SK-N-MC (cell line): ENCODE data around the gene RNF166.

Experiments used
- DNase-seq: peaks from one replicate; pipeline ENCODE4 v3.0.0-alpha.2; 2011; ENCODE audit warnings: low read depth, low spot score
- H3K27ac ChIP-seq: fragments of 200-600 bp; sonication (generic); 2 replicates; pipeline ENCODE4 v1.5.1; 2016; ENCODE audit warnings: mixed run types
- H3K36me3 ChIP-seq: fragments of 200-600 bp; sonication (generic); 2 replicates; pipeline ENCODE4 v1.6.1; 2017; ENCODE audit warnings: antibody characterized with exemption, low read length, mixed read lengths; ENCODE audit not compliant: insufficient read depth
- H3K4me3 ChIP-seq: fragments of 200-600 bp; sonication (generic); 2 replicates; pipeline ENCODE4 v1.5.1; 2016
- H3K9ac ChIP-seq: fragments of 200-600 bp; sonication (generic); 2 replicates; pipeline ENCODE4 v1.8.0; 2017; ENCODE audit warnings: mixed run types, mixed read lengths; ENCODE audit not compliant: insufficient read length
- H3K9me3 ChIP-seq: fragments of 200-600 bp; sonication (generic); 2 replicates; pipeline ENCODE4 v1.6.1; 2017; ENCODE audit warnings: low read depth, mild to moderate bottlenecking, antibody characterized with exemption, low read length, moderate library complexity, mixed read lengths
- EZH2 ChIP-seq: fragments of 200-600 bp; sonication (generic); IDR thresholded peaks from one replicate; pipeline ENCODE4 v1.6.1; 2017; ENCODE audit warnings: antibody characterized with exemption
- FOXP2 ChIP-seq: optimal IDR thresholded peaks from 2 replicates; pipeline ENCODE3; 2011; ENCODE audit warnings: mild to moderate bottlenecking, moderate library complexity; ENCODE audit not compliant: insufficient read depth; ENCODE audit errors: extremely low read length, control extremely low read depth
- POLR2AphosphoS5 ChIP-seq: IDR thresholded peaks from 2 replicates; pipeline ENCODE4 v1.6.1; 2012; ENCODE audit warnings: mild to moderate bottlenecking, low read depth, low read length, borderline replicate concordance

Gene RNF166

DNA sequence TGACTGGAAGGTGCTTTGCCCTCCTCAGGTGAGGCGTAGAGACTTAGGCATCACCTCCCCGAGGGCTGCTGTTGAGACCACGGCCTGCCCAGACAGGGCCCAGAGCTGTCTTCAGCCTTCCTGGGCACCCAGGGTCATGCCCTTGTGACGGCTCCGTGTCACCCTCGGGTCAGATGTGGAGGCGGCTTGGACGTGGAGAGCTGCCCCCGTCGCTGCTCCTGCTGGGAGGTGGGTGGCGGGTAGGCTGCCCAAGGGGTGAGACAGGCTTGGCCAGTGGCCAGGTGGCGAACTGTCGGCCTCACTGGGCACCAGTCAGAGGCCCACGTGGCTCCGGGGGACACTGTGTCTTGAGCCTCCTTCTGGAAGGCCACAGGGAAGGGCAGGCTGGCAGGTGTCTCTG, 11.0 kb downstream of the RNF166 start:
- Histone ChIP-seq H3K9ac (no peak overlapping the region), H3K9me3 (no peaks in the 10 kb centered on the region), H3K27ac (no peak overlapping the region), H3K36me3 (no peaks in the 10 kb centered on the region), H3K4me3 (no peak overlapping the region)
- no peak for TF ChIP-seq FOXP2
- TF ChIP-seq POLR2AphosphoS5 = no peak
- no peak for TF ChIP-seq EZH2
- no peak for DNase-seq

- Histone ChIP-seq H3K36me3 (no peaks in the 10 kb centered on the region), H3K27ac (no peak overlapping the region)
- no peak for DNase-seq
Measured at GRCh38 chr16:88694221-88695087, 11.8 kb downstream of the RNF166 start.

GRCh38 chr16:88693420-88694177, 12.6 kb downstream of the RNF166 start:
- H3K36me3 ChIP-seq = no peaks in the 10 kb centered on the region
- no peaks in the 10 kb centered on the region for H3K9me3 ChIP-seq
- no peak overlapping the region for H3K27ac ChIP-seq
- no peak for TF ChIP-seq POLR2AphosphoS5
- TF ChIP-seq EZH2 = no peak
- no peak for TF ChIP-seq FOXP2
- no peak overlapping the region for H3K9ac ChIP-seq
- DNase-seq = no peak
- no peak overlapping the region for H3K4me3 ChIP-seq

More at GRCh38 chr16:88694221-88695087, 11.8 kb downstream of the RNF166 start:
- Histone ChIP-seq H3K4me3 (no peak overlapping the region), H3K9me3 (no peaks in the 10 kb centered on the region), H3K9ac (no peak overlapping the region)
- TF ChIP-seq EZH2 (no peak), POLR2AphosphoS5 (no peak), FOXP2 (no peak)

GRCh38 chr16:88692861-88693260, 13.3 kb downstream of the RNF166 start:
- no peak overlapping the region for H3K9ac ChIP-seq
- DNase-seq = no peak
- TF ChIP-seq FOXP2 = no peak
- TF ChIP-seq EZH2 = no peak
- TF ChIP-seq POLR2AphosphoS5 = no peak

GRCh38 chr16:88691924-88692560, 14.2 kb downstream of the RNF166 start:
- Histone ChIP-seq H3K9ac (no peak overlapping the region), H3K27ac (no peak overlapping the region), H3K4me3 (no peak overlapping the region), H3K9me3 (no peaks in the 10 kb centered on the region), H3K36me3 (no peaks in the 10 kb centered on the region)
- DNase-seq = no peak
- TF ChIP-seq POLR2AphosphoS5 = no peak
- no peak for TF ChIP-seq EZH2
- no peak for TF ChIP-seq FOXP2

More at GRCh38 chr16:88692861-88693260, 13.3 kb downstream of the RNF166 start:
- no peak overlapping the region for H3K4me3 ChIP-seq
- no peak overlapping the region for H3K27ac ChIP-seq
- no peaks in the 10 kb centered on the region for H3K36me3 ChIP-seq
- no peaks in the 10 kb centered on the region for H3K9me3 ChIP-seq

DNA sequence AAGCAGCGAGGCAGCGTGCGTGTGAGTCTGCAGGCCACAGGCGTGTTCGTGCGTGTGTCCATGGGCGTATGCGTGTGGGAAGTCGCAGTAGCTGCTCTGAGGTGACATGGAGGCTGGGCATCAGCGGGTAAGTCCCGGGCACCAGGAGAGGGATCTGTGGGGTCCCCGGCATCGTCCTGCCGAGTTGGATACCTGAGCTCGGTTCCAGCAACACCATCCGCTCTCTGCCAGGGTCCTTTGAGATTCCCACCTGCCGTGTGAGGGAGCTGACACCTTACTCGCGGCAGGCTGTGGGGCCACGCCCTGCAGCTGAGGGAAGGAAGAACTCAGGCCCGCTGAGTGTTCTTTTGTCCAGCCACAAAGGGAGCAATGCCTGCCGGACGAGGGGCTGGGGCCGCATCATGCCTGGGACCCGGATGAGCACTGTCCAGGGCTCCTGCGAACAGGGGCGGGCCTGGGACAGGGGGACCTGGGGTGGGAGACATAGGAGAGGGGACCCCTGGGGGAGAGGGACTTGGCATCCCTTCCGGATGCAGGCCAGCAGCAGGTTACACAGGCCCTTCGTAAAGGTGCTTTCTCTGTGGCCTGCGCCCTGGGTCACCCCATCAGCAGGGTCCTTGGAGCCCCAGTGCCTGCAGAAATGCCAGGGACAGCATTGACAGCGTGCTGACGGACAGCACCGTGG, 14.9 kb downstream of the RNF166 start:
- Histone ChIP-seq H3K4me3 (no peak overlapping the region), H3K9ac (no peak overlapping the region), H3K9me3 (no peaks in the 10 kb centered on the region), H3K36me3 (no peaks in the 10 kb centered on the region), H3K27ac (no peak overlapping the region)
- TF ChIP-seq EZH2 (no peak), FOXP2 (no peak), POLR2AphosphoS5 (no peak)
- no peak for DNase-seq

- Histone ChIP-seq H3K27ac (no peak overlapping the region), H3K9ac (no peak overlapping the region), H3K36me3 (no peaks in the 10 kb centered on the region), H3K9me3 (no peaks in the 10 kb centered on the region), H3K4me3 (no peak overlapping the region)
- no peak for DNase-seq
- TF ChIP-seq FOXP2 (no peak), EZH2 (no peak), POLR2AphosphoS5 (no peak)
Measured at GRCh38 chr16:88690341-88691128, 15.7 kb downstream of the RNF166 start.

DNA sequence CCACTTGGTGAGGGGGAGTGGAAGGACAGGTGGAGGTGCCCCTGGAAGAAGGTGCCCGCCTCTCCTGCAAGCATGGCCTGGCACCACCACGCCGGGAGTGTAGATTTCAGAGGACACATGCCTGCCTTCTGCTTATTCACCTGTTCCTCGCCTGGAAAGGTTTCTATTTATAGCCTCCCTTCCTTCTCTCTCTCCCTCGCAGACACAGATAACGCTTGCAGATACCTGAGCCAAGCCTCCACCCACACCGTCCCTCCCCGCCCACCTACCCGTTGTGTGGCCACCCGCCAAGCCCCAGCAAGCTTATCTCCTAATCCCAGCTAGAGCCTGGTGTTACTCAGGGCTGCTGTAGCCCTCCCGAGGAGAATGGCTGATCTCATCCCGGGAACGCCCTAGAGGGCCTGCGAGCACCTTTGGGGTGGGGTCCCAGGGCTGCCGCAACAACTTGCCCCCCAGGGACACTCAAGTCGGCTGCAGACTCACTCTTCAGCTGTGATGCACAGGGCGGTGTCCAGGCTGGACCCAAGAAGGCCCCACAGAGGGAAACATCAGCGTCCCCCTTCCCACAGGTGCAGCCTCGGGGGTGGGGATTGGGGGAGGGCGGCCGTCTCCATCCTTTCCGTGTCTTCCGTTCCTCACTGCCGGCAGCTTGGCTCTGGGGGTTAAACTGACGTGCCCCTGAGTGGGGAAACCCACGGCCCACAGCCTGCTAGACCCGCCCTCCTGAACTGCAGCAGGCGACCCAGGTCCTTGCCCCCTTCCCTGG, 18.0 kb downstream of the RNF166 start:
- no peak for DNase-seq
- Histone ChIP-seq H3K27ac (no peak overlapping the region), H3K4me3 (no peak overlapping the region), H3K9me3 (no peaks in the 10 kb centered on the region), H3K36me3 (no peaks in the 10 kb centered on the region), H3K9ac (no peak overlapping the region)
- TF ChIP-seq POLR2AphosphoS5 = no peak
- TF ChIP-seq EZH2 = no peak
- TF ChIP-seq FOXP2 = no peak
